MG63 (cell line): ENCODE results near the gene CDH23. TPM values are rescaled to one million over a fixed set of nuclear protein-coding genes. Genes with fewer than 3 reads are reported as not detected.

Experiments used
- DNase-seq: peaks from one replicate; pipeline ENCODE4 v3.0.0-alpha.2; 2020
- H3K27me3 ChIP-seq: fragments of 250-450 bp; sonication (Bioruptor Pico); 2 replicates; pipeline ENCODE4 v1.5.1; 2020; ENCODE audit warnings: mild to moderate bottlenecking, moderate library complexity
- H3K36me3 ChIP-seq: fragments of 250-450 bp; sonication (Bioruptor Pico); 2 replicates; pipeline ENCODE4 v1.5.1; 2020; ENCODE audit warnings: mild to moderate bottlenecking, moderate library complexity
- H3K4me3 ChIP-seq: fragments of 250-450 bp; sonication (Bioruptor Pico); 2 replicates; pipeline ENCODE4 v1.5.1; 2020; ENCODE audit warnings: mild to moderate bottlenecking, moderate library complexity
- H3K9me3 ChIP-seq: fragments of 250-450 bp; sonication (Bioruptor Pico); 2 replicates; pipeline ENCODE4 v1.5.1; 2020; ENCODE audit warnings: mild to moderate bottlenecking, moderate library complexity
- total RNA-seq: library from RNA; depleted of rRNA; stranded (reverse); fragments of >200 nt; shearing (Covaris generic); gene quantifications from 2 replicates; pipeline ENCODE4 v1.2.3, GENCODE V29; 2014; ENCODE audit warnings: low replicate concordance

CDH23 gene
- total RNA-seq, 1 experiment from 2014 or later, result 0.07 TPM

DNA sequence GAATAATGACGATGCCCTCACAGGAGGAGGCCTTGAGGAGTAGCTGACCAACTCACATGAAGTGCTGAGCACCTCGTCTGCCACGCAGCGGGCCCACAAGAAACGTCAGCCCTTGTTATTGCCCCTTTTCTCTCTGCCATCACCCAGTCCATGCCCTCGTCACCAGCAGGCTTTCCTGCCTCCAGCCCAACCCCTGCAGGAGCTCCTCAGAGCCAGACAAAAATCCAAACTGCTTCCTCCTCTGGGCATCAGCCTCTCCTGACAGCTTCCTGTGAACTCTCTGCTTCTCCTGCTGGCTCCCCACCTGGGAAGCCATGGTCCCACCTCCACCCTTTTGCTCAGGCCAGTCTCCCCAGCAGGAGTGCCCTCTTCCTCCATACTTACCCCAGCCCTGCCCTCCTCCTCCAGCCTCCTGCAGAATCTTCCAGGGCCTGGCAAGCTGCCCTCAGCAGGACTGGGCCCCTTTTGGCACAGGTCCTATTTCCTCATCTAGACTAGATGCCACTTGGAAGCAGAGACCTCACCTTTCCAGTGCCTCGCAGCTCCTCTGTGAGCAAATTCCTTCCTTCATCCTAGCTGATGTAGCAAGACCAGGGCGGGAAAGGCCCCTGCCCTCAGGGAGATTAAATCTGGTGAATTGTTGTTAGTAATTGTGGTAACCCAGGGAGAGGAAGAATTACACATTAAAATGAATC, 207.8 kb downstream of the CDH23 start:
- H3K27me3 ChIP-seq, result no peaks in the 10 kb centered on the region

DNA sequence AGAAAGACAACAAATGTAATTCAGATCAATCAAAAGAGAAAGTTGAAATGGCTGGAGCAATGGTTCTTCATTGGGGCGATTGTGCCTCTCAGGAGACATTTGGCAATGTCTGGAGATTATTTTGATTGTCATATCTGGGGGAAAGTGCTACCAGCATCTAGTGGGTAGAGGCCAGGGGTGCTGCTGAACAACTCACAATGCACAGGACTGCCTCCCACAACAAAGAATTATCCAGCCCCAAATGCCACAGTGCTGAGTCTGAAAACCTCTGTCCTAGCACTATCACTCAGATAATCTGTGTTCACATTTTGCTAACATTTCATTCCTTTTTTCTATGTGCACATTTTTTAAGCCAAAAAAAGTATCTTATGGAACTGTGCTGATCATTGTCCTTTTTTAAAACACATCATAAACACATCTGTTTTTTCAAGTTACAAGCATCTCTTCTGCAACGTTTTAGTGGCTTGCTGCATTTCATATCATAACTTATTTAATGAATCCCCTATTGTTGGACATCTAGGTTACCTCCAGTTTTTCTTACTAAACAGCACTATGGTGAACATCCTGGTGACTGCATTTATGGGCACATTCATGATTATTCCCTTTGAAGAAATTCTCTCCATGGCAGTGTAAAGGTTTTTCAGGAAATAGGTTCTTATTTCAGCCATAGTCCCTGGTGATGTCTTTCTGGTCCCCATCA, 208.7 kb downstream of the CDH23 start:
- Histone ChIP-seq H3K9me3 (no peaks in the 10 kb centered on the region), H3K36me3 (no peaks in the 10 kb centered on the region), H3K27me3 (no peaks in the 10 kb centered on the region), H3K4me3 (no peak overlapping the region)
- DNase-seq, result no peak

More for the DNA sequence above, 207.8 kb downstream of the CDH23 start:
- H3K36me3 ChIP-seq, result no peaks in the 10 kb centered on the region
- H3K9me3 ChIP-seq, result no peaks in the 10 kb centered on the region
- DNase-seq, result no peak
- no peak overlapping the region for H3K4me3 ChIP-seq

DNA sequence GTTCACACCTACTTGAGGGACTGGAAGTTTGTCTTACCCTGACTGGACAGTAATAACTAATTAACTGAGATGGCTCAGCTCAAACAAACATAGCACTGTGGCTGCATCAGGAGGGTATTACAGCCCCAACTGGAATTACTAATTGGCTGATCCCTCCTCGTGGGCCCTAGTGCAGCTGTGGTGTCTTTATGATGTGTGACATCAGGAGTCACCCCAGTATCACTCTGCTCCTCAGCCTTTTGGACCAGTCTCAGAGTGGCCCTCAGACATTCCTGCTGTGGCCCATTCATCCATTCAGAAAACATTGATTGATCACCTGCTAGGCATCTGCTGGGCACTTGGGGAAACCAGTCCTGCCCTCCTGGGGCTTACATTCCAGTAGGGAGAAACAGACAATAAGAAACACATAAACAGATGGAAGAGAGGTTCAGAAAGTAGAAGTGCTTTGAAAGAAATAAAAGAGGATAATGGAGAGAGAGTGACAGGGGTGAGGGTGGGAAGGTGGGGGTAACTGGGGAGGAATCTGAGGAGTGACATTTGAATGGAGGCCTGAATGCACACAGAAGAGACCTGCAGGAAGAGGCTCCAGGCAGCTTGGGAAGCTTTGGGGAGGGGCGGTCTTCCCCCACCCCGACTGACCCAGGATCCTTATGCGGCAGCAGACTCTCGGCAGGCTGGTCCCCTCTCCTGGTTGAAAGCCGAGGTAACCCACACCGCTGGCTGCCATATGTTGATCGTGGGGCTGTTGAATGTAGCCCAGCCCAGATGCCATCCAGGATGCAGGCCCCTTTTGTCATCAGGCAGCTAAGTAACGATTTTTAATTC, 209.7 kb downstream of the CDH23 start:
- no peaks in the 10 kb centered on the region for H3K36me3 ChIP-seq
- no peak for DNase-seq
- H3K27me3 ChIP-seq, result no peaks in the 10 kb centered on the region
- no peaks in the 10 kb centered on the region for H3K9me3 ChIP-seq
- no peak overlapping the region for H3K4me3 ChIP-seq

DNA sequence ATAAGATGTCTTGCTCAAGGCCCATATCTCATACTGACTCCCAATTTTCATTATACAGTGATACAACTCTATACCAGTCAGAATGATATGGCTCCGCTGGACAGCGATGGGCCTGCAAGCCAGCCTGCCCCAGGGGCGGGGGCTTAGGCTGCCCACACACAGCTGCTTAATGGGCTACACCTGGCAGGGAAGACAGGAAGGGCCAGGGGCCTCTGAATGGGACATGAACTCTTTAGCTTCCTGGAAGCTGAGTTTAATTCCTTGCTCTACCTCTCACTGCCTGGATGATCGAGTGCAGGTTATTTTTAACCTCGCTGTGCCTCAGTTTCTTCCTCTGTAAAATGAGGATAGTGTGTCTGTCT, 210.3 kb downstream of the CDH23 start:
- Histone ChIP-seq H3K9me3 (no peaks in the 10 kb centered on the region), H3K27me3 (no peaks in the 10 kb centered on the region), H3K4me3 (no peak overlapping the region), H3K36me3 (no peaks in the 10 kb centered on the region)
- DNase-seq, result no peak

DNA sequence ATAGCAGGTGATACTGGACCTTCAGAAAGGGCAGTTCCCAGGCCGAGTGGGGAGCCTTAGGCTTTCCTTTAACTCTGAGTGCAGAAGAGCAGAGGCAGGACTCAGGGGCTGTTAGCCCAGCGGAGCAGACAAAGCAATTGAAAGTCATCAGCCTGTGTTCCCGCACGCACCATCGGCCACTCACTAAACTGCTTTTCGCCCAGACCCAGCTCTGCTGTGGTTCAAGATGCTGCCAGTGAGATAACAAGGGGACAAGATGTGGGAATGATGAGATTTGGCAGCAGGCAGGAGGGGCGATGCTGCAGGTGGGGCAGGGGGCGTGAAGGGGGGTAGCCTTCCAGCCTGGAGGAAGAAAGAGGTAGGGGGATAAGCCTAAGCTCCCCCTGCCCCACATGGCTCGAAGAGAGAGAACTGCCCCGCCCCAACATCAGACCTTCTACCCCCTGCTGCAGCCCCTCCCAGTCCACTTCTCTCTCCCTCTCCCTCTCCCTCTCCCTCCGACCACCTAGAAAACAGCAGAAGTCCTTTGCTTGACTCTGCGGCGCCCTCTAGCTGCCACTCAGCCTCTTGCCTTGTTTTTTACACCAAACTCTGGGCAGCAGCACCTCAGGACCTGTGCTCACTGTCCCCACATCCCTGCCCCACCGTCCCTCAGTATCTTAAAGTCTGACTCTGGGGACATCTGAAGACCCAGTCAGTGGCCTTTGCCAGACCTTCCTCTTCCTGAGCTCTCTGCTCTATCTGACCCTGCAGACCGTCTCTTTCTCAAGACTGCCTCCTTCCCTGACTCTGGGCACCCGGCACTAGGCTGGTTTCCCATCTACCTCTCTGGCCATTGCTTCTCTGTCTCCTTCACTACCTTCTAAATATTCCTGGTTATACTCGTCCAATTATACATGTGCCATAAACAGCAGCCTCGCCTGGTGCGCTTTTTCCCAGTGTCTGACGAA, 212.4 kb downstream of the CDH23 start:
- no peaks in the 10 kb centered on the region for H3K27me3 ChIP-seq
- H3K4me3 ChIP-seq, result no peak overlapping the region
- peak; percentile 49 for DNase-seq
- H3K36me3 ChIP-seq, result no peaks in the 10 kb centered on the region
- no peaks in the 10 kb centered on the region for H3K9me3 ChIP-seq

DNA sequence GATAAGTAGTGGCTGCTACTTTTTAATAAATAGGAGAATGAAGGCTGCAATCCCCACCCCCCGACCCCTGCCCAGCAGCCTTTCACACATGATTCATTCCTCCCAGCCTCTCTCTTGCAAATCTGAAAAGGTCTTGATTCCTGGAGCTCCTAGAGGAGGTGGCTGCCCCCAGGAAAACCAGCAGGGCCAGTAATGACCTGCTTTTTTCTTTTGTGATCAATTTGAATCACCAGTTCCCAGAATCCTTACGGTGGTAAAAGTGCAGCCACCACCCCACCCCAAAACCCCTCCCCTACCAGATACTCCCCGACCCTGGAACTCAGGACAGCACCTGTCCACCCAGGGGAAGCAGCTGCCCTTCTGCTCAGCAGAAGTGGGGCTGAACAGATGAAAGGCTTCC, 213.9 kb downstream of the CDH23 start:
- Histone ChIP-seq H3K4me3 (no peak overlapping the region), H3K27me3 (no peaks in the 10 kb centered on the region), H3K9me3 (no peaks in the 10 kb centered on the region), H3K36me3 (no peaks in the 10 kb centered on the region)
- DNase-seq, result no peak

DNA sequence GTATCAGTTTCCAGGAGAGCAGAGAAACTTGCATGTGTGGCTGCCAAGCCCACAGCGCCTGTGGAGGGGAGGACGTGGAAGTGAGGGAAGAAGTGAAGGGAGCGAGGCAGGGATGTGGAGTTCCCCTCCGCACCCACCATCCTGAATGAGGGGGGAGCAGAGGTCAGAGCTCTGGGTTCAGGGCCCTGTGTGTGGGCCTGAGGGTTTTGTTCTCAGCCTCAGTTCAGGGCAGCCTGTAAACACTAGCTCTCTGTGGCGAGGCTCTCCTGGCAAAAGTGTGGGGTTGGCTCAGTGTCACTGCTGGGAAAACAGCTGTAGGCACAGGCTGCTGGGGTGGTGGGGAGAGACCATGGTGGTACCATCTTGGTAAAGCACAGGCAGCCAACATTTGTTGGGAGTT, 214.4 kb downstream of the CDH23 start:
- Histone ChIP-seq H3K9me3 (no peaks in the 10 kb centered on the region), H3K4me3 (no peak overlapping the region), H3K36me3 (no peaks in the 10 kb centered on the region), H3K27me3 (no peaks in the 10 kb centered on the region)
- no peak for DNase-seq

DNA sequence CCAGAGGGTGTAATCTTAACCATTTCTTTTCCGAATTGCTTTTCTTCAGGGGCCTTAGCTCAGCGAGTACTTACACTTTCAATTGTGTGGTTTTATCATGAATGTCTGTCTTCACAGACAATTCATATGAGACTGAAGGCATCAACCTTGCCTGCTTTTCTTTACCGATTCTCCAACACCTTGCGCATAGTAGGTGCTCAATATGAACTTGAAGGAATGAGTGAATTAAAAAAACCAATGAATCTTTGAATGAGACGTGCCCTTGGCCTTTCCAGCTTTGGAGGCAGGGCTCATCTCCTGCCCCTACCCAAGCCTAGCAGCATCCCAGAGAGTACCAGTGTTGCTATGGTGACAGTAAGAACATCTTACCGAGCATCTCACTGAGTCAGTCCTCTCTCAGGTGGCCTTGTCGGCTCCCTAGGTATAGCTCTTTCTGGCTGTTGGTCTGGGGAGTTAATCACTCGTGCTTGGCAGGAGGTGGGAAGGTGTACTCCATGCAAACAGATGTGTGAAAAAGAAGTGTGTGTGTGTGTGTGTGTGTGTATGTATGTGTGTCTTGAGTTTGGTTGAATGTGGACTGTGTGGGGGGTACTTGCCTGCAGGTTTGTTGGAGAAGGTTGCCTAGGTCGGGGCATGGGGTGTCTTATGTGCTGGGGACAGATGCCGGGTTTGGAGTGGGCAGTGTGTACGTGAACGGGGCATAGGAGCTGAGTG, 215.1 kb downstream of the CDH23 start:
- H3K4me3 ChIP-seq, result no peak overlapping the region
- no peaks in the 10 kb centered on the region for H3K36me3 ChIP-seq
- no peaks in the 10 kb centered on the region for H3K27me3 ChIP-seq
- DNase-seq, result no peak
- H3K9me3 ChIP-seq, result no peaks in the 10 kb centered on the region

DNA sequence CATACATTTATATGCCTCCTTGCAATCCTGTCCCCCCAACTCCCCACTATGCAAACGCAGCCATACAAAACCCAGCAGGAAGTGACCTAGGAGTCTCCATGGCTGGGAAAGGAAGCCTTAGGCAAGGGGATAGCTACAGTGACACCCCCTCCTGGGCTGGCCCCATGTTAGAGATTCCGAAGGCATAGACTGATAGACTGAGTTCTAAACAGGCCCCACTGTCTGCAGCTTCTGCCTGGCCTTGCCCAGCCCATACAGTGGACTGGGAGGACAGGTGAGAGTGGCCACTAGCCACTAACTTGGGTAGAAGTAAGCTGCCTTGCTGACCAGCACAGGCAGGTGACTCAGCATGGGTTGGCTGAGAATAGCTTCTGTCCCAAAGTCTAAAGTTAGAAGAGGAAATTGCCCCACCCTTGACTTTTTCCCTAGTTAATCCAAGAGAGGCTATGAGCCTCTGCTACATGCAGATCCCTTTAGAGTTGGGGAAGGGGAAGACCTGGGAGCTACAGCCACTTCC, 216.6 kb downstream of the CDH23 start:
- Histone ChIP-seq H3K9me3 (no peaks in the 10 kb centered on the region), H3K27me3 (no peaks in the 10 kb centered on the region), H3K4me3 (no peak overlapping the region), H3K36me3 (no peaks in the 10 kb centered on the region)
- DNase-seq, result peak; percentile 39

DNA sequence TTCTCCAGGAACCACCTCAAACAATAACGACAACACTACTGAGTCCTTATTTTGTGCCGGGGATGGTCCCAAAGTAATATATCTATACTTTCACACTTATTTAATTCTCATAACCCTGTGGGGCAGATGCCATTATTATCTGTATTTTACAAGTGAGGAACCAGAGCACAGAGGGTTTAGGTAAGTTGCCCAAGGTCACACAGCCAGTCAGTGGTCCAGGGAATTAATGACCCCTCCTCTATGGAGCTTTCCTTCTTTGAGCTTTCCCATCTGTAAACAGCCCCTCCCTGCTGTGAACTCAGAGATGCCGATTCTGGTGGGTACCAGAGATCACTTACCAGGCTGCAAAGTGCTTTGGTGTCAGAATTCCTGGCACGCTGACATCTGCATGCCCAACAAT, 217.2 kb downstream of the CDH23 start:
- no peak for DNase-seq
- no peak overlapping the region for H3K4me3 ChIP-seq
- H3K27me3 ChIP-seq, result no peaks in the 10 kb centered on the region
- H3K36me3 ChIP-seq, result no peaks in the 10 kb centered on the region
- H3K9me3 ChIP-seq, result no peaks in the 10 kb centered on the region

DNA sequence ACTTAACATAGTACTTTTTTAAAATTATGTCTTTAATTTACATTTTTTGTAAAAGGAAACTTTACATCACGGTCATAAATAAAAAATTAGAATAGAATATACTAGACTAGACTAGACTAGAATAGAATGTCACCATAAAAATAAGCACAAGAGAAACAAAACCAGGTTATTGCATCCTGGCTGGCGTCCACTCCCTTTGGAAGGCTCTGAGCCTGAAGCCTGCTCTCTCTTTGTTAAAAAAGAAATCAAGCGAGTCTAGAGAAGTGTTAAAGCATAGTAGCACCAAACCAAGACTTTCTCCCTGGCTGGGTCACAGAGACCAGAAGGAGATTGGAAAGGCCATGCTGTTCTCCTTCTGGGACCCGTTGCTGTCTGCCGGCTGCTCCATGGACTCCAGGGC, 218.2 kb downstream of the CDH23 start:
- no peaks in the 10 kb centered on the region for H3K36me3 ChIP-seq
- DNase-seq, result no peak
- no peaks in the 10 kb centered on the region for H3K27me3 ChIP-seq
- H3K4me3 ChIP-seq, result no peak overlapping the region
- no peaks in the 10 kb centered on the region for H3K9me3 ChIP-seq

DNA sequence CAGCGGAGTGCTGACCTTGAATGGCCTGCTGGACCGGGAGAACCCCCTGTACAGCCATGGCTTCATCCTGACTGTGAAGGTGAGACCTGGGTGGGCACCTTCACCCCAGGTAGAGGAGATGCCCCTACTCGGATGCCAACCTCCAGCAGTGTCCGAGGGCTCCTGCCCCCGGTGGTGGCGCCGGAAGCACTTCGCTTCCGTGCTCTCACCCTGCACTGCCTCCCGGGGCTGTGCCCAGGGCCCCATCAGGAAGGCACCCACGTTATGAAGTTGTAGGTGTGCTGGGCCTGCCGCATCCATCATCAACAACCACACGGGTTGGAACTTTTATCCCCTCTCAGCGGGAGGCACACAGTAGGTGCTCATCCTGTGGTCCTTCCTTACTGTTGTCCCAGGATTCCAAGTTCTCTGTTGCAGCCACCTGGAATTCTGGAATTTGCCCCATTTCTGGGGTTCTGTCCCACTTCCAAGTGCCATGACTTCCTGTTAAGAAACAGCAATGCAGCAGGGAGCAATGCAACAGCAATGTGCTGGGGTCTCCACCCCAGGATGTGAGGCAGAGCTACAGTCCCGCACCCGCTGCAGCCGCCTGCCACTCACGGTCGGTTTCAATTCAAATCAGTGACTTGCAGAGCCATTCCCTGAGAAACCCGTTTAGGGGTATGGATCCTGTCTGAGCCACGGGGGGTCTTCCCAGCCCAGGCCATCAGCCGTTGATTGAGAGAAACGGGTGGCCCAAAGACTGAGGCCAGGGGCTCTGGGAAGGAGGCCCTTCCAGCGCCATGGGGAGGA, 219.0 kb downstream of the CDH23 start:
- Histone ChIP-seq H3K4me3 (no peak overlapping the region), H3K9me3 (no peaks in the 10 kb centered on the region), H3K27me3 (no peaks in the 10 kb centered on the region), H3K36me3 (no peaks in the 10 kb centered on the region)
- DNase-seq, result no peak

DNA sequence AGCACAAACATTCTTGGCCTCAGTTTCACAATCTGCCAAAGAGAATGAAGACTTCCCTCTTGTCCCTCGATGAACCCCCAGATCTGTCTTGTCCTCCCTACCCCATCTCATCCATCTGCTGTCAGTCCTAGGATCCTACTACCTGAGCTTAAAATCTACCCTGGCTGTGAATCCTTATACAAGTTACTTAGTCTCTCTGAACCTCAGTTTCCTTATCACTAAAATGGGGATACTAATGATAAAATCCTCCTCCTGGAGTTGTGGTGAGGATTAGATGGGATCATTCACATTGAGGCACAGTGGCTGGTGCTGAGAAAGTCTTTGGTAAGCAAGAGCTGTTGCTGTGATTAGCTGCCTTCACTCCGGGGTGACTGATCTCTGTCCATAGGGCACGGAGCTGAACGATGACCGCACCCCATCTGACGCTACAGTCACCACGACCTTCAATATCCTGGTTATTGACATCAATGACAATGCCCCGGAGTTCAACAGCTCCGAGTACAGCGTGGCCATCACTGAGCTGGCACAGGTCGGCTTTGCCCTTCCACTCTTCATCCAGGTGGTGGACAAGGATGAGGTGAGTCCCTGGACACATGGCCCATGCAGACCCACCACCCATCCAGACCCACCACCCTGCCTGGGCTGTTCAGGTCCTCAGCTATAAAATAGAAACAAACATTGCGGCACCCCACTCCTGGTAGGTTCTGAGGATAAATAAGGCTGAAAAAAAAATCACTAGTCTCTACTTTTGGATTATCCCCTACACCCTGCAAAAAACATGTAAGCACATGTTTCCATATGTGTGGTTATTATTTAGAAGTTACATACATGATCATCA, 220.3 kb downstream of the CDH23 start:
- Histone ChIP-seq H3K36me3 (no peaks in the 10 kb centered on the region), H3K4me3 (no peak overlapping the region), H3K9me3 (no peaks in the 10 kb centered on the region), H3K27me3 (no peaks in the 10 kb centered on the region)
- no peak for DNase-seq

DNA sequence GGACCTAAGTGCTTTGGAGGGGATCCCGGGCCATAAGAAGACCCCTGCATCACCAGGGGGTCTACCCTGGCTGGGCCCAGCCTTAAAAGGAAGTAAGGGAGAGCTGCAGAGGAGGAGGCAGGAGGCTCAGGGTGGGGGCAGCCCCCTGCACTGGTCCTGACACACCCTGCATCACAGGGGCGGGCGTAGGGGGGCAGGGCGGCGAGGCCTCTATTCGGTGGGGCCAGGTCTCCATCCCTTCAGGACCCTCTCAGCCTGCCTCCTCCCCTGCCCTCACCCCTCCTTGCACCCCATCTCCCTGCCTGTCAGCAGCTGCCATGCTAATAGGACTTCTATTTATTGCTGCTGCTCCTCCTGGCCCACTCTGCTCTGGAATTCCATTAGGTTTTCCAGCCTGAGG, 221.5 kb downstream of the CDH23 start:
- H3K9me3 ChIP-seq, result no peaks in the 10 kb centered on the region
- H3K4me3 ChIP-seq, result no peak overlapping the region
- H3K27me3 ChIP-seq, result no peaks in the 10 kb centered on the region
- H3K36me3 ChIP-seq, result no peaks in the 10 kb centered on the region
- DNase-seq, result no peak
